CD14-positive monocyte (primary cell): ENCODE measurements around the gene DOP1B. TPM values are rescaled to one million over a fixed set of nuclear protein-coding genes. Genes with fewer than 3 reads are reported as not detected.

ENCODE experiments used
- DNase-seq, 3 donors: peaks; one replicate each; pipeline ENCODE4 v3.0.0-alpha.2; 2011 to 2022
- H2AFZ ChIP-seq: 2 replicates; pipeline ENCODE4 v1.6.0; 2012; ENCODE audit warnings: mild to moderate bottlenecking, low read depth, low read length, inconsistent platforms; ENCODE audit not compliant: insufficient read depth, poor library complexity, severe bottlenecking
- H3K27ac ChIP-seq, 2 donors: 1 replicate in 1 of 2; 2 replicates in 1 of 2; pipeline ENCODE4 v1.5.1; 2012 to 2013; ENCODE audit warnings: low read length in 2 of 2, control low read depth in 1 of 2, inconsistent platforms in 1 of 2, low read depth in 1 of 2, mild to moderate bottlenecking in 1 of 2
- H3K27me3 ChIP-seq, 2 donors: one replicate each; pipeline versions ENCODE4 v1.6.0 to v1.6.1; 2011 to 2013; ENCODE audit warnings: low read length in 2 of 2; ENCODE audit not compliant: control insufficient read depth in 2 of 2, insufficient read depth in 2 of 2
- H3K36me3 ChIP-seq, 2 donors: replicated peaks in 1 of 2; 1 replicate in 1 of 2; 2 replicates in 1 of 2; pipeline versions ENCODE4 v1.5.1 to v1.6.1; 2012 to 2013; ENCODE audit warnings: low read length in 2 of 2, control low read depth in 1 of 2, inconsistent platforms in 1 of 2, mild to moderate bottlenecking in 1 of 2; ENCODE audit not compliant: insufficient read depth in 2 of 2, control insufficient read depth in 1 of 2
- H3K4me1 ChIP-seq, 2 donors: 1 replicate in 1 of 2; 2 replicates in 1 of 2; pipeline versions ENCODE4 v1.5.1 to v1.6.1; 2012 to 2013; ENCODE audit warnings: low read length in 2 of 2, control low read depth in 1 of 2, inconsistent platforms in 1 of 2, mild to moderate bottlenecking in 1 of 2, moderate library complexity in 1 of 2; ENCODE audit not compliant: insufficient read depth in 2 of 2, control insufficient read depth in 1 of 2
- H3K4me2 ChIP-seq: replicated peaks from 2 replicates; pipeline ENCODE3; 2012; ENCODE audit warnings: low read length, moderate library complexity, mild to moderate bottlenecking; ENCODE audit not compliant: poor library complexity, severe bottlenecking; ENCODE audit errors: extremely low read depth
- H3K4me3 ChIP-seq, 3 experiments: fragments of 200-600 bp in 1 of 3; sonication (generic) in 1 of 3; replicated peaks in 1 of 3; 1 replicate in 2 of 3; 2 replicates in 1 of 3; pipeline ENCODE4 v1.5.1; 2011 to 2013; ENCODE audit warnings: low read length in 3 of 3, mild to moderate bottlenecking in 3 of 3, control low read depth in 2 of 3, low read depth in 2 of 3, inconsistent platforms in 1 of 3, moderate library complexity in 1 of 3
- H3K79me2 ChIP-seq: 2 replicates; pipeline ENCODE4 v1.6.0; 2012; ENCODE audit warnings: mild to moderate bottlenecking, control low read depth, inconsistent platforms, low read length, moderate library complexity; ENCODE audit not compliant: insufficient read depth
- H3K9ac ChIP-seq: 2 replicates; pipeline ENCODE4 v1.6.0; 2017; ENCODE audit warnings: low read length, mild to moderate bottlenecking; ENCODE audit not compliant: insufficient read depth, poor library complexity, severe bottlenecking
- H3K9me3 ChIP-seq, 2 donors: replicated peaks in 1 of 2; 1 replicate in 1 of 2; 2 replicates in 1 of 2; pipeline versions ENCODE4 v1.5.1 to v1.6.1; 2012 to 2013; ENCODE audit warnings: low read length in 2 of 2, control low read depth in 1 of 2; ENCODE audit not compliant: control insufficient read depth in 1 of 2, insufficient read depth in 1 of 2
- H4K20me1 ChIP-seq: 2 replicates; pipeline ENCODE4 v1.6.0; 2012; ENCODE audit warnings: mild to moderate bottlenecking, low read length, control low read depth, moderate library complexity; ENCODE audit not compliant: insufficient read depth
- H3K27ac Mint-ChIP-seq, 7 donors: one replicate each; pipeline ENCODE4 v1.8.0; 2020; ENCODE audit warnings: mild to moderate bottlenecking in 7 of 7, mixed read lengths in 7 of 7, moderate library complexity in 6 of 7, inconsistent platforms in 2 of 7
- H3K27me3 Mint-ChIP-seq, 3 donors: one replicate each; pipeline ENCODE4 v1.8.0; 2021 to 2022; ENCODE audit warnings: low read depth in 3 of 3, mild to moderate bottlenecking in 3 of 3, mixed read lengths in 3 of 3, moderate library complexity in 3 of 3, inconsistent platforms in 1 of 3
- H3K36me3 Mint-ChIP-seq, 2 donors: one replicate each; pipeline ENCODE4 v1.8.0; 2020; ENCODE audit warnings: mixed read lengths in 2 of 2, inconsistent platforms in 1 of 2, mild to moderate bottlenecking in 1 of 2
- H3K4me1 Mint-ChIP-seq: one replicate; pipeline ENCODE4 v1.8.0; 2020; ENCODE audit warnings: mild to moderate bottlenecking, mixed read lengths
- H3K4me3 Mint-ChIP-seq, 2 donors: one replicate each; pipeline ENCODE4 v1.8.0; 2020; ENCODE audit warnings: mild to moderate bottlenecking in 2 of 2, mixed read lengths in 2 of 2, moderate library complexity in 1 of 2
- H3K9me3 Mint-ChIP-seq, 7 donors: one replicate each; pipeline ENCODE4 v1.8.0; 2020 to 2022; ENCODE audit warnings: mixed read lengths in 7 of 7, mild to moderate bottlenecking in 6 of 7, moderate library complexity in 6 of 7, inconsistent platforms in 2 of 7
- WGBS: methylation state at CpG from one replicate; pipeline ENCODE4 v1.1.5; 2013; ENCODE audit warnings: missing lambda C conversion rate; ENCODE audit not compliant: insufficient coverage; 5-methylcytosine and 5-hydroxymethylcytosine counted together
- intact Hi-C, 2 donors: fragments of 100-400 bp; cut with micrococcal nuclease; formaldehyde crosslinking; loops; one replicate each; pipeline versions ENCODE4 v1.15.0 to v1.15.1; 2023
- polyA plus RNA-seq, 3 donors: library from polyadenylated mRNA; depleted of rRNA in 1 of 3; unstranded in 2 of 3; stranded (reverse) in 1 of 3; fragments of 300-500 nt in 2 of 3; fragments of >200 nt in 1 of 3; fragmentation: Illumina TruSeq in 2 of 3; gene quantifications; 1 replicate in 2 of 3; 2 replicates in 1 of 3; pipeline ENCODE4 v1.2.3, GENCODE V29; 2012 to 2021
- TF ChIP-seq, protein P1 (sequence below): fragments of 200-600 bp; IDR thresholded peaks from one replicate; pipeline ENCODE4 v1.8.0; 2022; ENCODE audit warnings: antibody characterized with exemption, mild to moderate bottlenecking

The DOP1B gene
- polyA plus RNA-seq, 3 donors, result 6.0 to 14.4 (median 11.0) TPM

DNA sequence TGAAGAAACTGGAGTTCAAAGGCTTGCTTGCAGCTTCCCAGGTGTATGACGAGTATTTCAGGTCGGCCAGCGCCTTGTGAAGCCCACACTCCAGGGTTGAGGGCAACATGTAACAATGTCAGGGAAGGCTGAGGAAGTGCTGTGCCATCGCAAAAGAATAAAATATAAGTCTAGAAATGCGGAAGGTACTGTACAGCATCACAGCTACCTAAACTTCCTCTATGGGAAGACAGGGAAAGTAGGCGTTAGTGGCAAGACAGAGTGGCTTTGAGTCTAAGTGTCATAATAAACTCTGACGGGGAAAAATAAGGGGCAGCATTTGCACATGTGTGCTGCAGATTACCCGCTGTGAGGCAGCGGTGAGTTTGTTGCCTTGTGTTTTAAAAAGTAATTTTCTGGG is 28.9 kb downstream of the DOP1B start:
- Histone ChIP-seq H3K27ac (peak overlapping the region in 1 of 2 donors; percentile 71), H3K9ac (no peak overlapping the region), H3K9me3 (no peaks in the 10 kb centered on the region), H3K27me3 (no peaks in the 10 kb centered on the region), H3K4me3 (no peak overlapping the region), H4K20me1 (peaks cover 20% of the 10 kb centered on the region), H3K79me2 (peaks cover 42% of the 10 kb centered on the region), H3K4me1 (peaks cover 61 to 66% of the 10 kb centered on the region in 2 donors), H2AFZ (no peak overlapping the region), H3K4me2 (no peak overlapping the region), H3K36me3 (peaks cover 7 to 21% of the 10 kb centered on the region in 2 donors)
- peaks cover 0 to 9% (median 3%) of the 10 kb centered on the region in 7 donors for H3K9me3 Mint-ChIP-seq
- TF ChIP-seq, protein P1, sequence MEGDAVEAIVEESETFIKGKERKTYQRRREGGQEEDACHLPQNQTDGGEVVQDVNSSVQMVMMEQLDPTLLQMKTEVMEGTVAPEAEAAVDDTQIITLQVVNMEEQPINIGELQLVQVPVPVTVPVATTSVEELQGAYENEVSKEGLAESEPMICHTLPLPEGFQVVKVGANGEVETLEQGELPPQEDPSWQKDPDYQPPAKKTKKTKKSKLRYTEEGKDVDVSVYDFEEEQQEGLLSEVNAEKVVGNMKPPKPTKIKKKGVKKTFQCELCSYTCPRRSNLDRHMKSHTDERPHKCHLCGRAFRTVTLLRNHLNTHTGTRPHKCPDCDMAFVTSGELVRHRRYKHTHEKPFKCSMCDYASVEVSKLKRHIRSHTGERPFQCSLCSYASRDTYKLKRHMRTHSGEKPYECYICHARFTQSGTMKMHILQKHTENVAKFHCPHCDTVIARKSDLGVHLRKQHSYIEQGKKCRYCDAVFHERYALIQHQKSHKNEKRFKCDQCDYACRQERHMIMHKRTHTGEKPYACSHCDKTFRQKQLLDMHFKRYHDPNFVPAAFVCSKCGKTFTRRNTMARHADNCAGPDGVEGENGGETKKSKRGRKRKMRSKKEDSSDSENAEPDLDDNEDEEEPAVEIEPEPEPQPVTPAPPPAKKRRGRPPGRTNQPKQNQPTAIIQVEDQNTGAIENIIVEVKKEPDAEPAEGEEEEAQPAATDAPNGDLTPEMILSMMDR, result no peak
- H3K27ac Mint-ChIP-seq, result peak overlapping the region in 5 of 7 donors; percentile 14 to 82 (median 62)
- 98% methylated on average over 5 of the region's 9 CpGs for WGBS
- H3K36me3 Mint-ChIP-seq, result peaks cover 23 to 41% of the 10 kb centered on the region in 2 donors
- H3K27me3 Mint-ChIP-seq, result peaks cover 0 to 2% (median 0%) of the 10 kb centered on the region in 3 donors
- intact Hi-C loops, result loop anchor here in 1 of 2 donors (5.0 kb wide), 1 partner anchor 33 kb away; no protein-coding TSS in a partner anchor
- peak in 1 of 3 donors; percentile 23 for DNase-seq
- H3K4me3 Mint-ChIP-seq, result no peak overlapping the region
- peaks cover 61% of the 10 kb centered on the region for H3K4me1 Mint-ChIP-seq

DNA sequence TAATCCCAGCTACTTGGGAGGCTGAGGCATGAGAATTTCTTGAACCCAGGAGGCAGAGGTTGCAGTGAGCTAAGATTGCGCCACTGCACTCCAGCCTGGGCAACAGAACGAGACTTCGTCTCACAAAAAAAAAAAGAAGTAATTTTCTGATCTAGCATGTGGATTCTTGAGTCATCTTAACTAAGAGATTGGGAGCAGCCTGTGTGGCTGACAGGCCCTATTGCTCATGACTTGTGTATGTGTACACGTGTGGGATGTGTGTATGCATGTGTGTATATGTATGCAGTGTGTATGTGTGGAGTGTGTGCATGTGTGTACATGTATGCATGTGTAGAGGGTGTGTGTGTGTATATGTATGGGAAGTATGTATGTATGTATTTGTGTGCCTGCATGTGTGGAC is 29.5 kb downstream of the DOP1B start:
- Mint-ChIP-seq H3K27ac (peak overlapping the region; percentile 14 to 82 (median 55)), H3K36me3 (peaks cover 28 to 46% of the 10 kb centered on the region in 2 donors), H3K4me1 (peaks cover 58% of the 10 kb centered on the region), H3K4me3 (no peak overlapping the region), H3K9me3 (peaks cover 0 to 6% (median 2%) of the 10 kb centered on the region in 7 donors), H3K27me3 (peaks cover 0 to 2% (median 0%) of the 10 kb centered on the region in 3 donors)
- WGBS, result 31% methylated on average over 4 of the region's 4 CpGs
- Histone ChIP-seq H3K79me2 (peaks cover 42% of the 10 kb centered on the region), H3K4me2 (no peak overlapping the region), H3K4me3 (no peak overlapping the region), H3K9ac (no peak overlapping the region), H3K36me3 (peaks cover 7 to 21% of the 10 kb centered on the region in 2 donors), H3K4me1 (peaks cover 56 to 61% of the 10 kb centered on the region in 2 donors), H3K27me3 (no peaks in the 10 kb centered on the region), H3K9me3 (no peaks in the 10 kb centered on the region), H3K27ac (peak overlapping the region in 1 of 2 donors; percentile 71), H4K20me1 (peaks cover 20% of the 10 kb centered on the region), H2AFZ (no peak overlapping the region)
- DNase-seq, result peak; percentile 29 to 35 (median 35)
- intact Hi-C loops, result loop anchor here in 1 of 2 donors (5.0 kb wide), 1 partner anchor 34 kb away; no protein-coding TSS in a partner anchor
- TF ChIP-seq, protein P1, result no peak
